PFSK-1 (cell line): ENCODE measurements around the gene ACY1.

ENCODE experiments used
- FOXP2 ChIP-seq: optimal IDR thresholded peaks from 2 replicates; pipeline ENCODE3; 2011; ENCODE audit warnings: borderline replicate concordance, control low read depth, inconsistent platforms; ENCODE audit not compliant: insufficient read depth; ENCODE audit errors: extremely low read length, extremely low read depth
- POLR2AphosphoS5 ChIP-seq: IDR thresholded peaks from 2 replicates; pipeline ENCODE4 v1.6.1; 2012; ENCODE audit warnings: low read depth, mild to moderate bottlenecking, control low read depth, low read length, moderate library complexity
- SIN3A ChIP-seq: IDR thresholded peaks from 2 replicates; pipeline ENCODE4 v1.6.1; 2012; ENCODE audit warnings: mild to moderate bottlenecking, low read length, moderate library complexity, borderline replicate concordance; ENCODE audit not compliant: insufficient read depth
- TAF1 ChIP-seq: IDR thresholded peaks from 2 replicates; pipeline ENCODE4 v1.6.1; 2012; ENCODE audit warnings: low read length, control low read depth, borderline replicate concordance; ENCODE audit not compliant: insufficient read depth
- TF ChIP-seq, protein P1 (sequence below), 2 experiments: IDR thresholded peaks; 2 replicates each; pipeline versions ENCODE4 v1.6.1 to v1.8.0; 2011 to 2012; ENCODE audit warnings: low read depth in 2 of 2, low read length in 2 of 2, control low read depth in 1 of 2, inconsistent platforms in 1 of 2, mild to moderate bottlenecking in 1 of 2, moderate library complexity in 1 of 2; ENCODE audit not compliant: insufficient read depth in 1 of 2

The ACY1 gene

DNA sequence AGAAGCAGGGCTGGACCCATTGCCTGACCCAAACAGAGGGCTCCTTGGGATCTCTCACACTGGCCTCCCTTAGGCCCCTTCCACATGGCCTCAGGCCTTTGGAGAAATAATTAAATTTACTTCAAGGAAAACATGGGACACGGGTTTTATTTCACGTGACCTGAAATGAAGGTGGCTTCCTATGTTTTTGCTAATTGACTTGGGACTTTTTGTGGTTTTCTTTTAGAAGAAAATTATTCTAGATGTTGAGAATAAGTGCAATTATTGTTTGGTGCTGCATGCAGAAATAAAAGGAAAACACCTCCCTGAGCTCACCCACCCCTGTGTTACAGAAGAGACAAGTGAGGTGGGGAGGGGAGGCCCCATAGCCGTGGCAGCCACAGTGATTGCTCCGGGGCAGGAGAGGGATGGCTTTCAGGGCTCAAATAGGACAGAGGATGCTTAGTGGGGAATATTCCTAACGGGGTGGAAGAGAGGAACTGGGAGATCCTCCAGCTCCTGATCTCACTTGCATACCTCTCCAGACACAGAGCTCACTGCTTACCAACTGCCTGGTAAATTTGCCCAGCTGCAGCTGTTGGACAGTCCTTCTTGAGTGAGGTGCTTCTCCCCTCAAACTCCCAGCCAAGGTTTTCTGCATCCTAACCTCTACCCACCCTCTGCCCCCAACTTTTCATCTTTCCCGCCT lies 41.6 kb downstream of the ACY1 start:
- TF ChIP-seq TAF1 (no peak), SIN3A (no peak), POLR2AphosphoS5 (no peak), FOXP2 (no peak)
- TF ChIP-seq, protein P1, sequence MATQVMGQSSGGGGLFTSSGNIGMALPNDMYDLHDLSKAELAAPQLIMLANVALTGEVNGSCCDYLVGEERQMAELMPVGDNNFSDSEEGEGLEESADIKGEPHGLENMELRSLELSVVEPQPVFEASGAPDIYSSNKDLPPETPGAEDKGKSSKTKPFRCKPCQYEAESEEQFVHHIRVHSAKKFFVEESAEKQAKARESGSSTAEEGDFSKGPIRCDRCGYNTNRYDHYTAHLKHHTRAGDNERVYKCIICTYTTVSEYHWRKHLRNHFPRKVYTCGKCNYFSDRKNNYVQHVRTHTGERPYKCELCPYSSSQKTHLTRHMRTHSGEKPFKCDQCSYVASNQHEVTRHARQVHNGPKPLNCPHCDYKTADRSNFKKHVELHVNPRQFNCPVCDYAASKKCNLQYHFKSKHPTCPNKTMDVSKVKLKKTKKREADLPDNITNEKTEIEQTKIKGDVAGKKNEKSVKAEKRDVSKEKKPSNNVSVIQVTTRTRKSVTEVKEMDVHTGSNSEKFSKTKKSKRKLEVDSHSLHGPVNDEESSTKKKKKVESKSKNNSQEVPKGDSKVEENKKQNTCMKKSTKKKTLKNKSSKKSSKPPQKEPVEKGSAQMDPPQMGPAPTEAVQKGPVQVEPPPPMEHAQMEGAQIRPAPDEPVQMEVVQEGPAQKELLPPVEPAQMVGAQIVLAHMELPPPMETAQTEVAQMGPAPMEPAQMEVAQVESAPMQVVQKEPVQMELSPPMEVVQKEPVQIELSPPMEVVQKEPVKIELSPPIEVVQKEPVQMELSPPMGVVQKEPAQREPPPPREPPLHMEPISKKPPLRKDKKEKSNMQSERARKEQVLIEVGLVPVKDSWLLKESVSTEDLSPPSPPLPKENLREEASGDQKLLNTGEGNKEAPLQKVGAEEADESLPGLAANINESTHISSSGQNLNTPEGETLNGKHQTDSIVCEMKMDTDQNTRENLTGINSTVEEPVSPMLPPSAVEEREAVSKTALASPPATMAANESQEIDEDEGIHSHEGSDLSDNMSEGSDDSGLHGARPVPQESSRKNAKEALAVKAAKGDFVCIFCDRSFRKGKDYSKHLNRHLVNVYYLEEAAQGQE (IDR thresholded peaks at IDR 0.05; ENCODE audit: insufficient read depth in 1 of 2, low read depth in 2 of 2, low read length in 2 of 2), result no peak

DNA sequence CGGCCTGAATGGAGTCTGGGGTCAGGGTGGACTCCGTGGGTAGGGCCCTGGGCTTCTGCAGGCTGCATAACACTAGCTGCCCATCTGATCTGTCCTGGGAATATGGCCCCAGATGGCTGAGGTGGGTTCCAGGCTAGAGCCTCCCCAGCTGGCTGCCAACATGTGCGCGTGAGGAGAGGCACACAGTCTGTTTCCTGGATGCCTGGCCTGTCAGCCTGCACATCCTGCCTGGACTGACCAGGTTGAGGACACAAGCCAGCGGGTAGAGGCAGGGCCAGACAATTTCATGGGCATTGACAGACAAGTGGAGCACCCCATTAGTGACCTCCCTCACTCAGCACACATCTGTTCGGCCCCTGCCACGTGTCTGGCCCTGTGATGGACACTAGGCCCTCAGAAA lies 42.1 kb downstream of the ACY1 start:
- TF ChIP-seq TAF1, result no peak
- no peak for TF ChIP-seq POLR2AphosphoS5
- no peak for TF ChIP-seq SIN3A
- no peak for TF ChIP-seq FOXP2

DNA sequence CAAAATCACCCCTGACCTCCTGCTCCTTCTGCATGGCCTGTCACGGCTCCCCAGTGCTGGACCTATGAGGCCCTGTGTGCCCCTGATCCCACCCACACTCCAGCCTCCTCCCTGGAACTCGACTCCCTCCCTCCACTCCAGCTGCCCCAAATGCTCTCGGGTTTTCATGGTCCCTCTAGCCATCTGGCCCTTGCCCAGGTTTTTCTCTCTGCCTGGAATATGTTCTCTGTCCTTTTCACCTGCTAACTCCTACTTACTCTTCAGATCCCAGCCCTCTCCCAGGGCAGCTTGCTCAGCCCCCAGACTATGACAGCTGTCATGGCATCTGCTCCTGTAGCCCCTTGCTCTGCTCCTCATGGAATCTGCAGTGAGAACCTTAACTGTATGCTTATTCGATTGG lies 42.7 kb downstream of the ACY1 start:
- TF ChIP-seq POLR2AphosphoS5 (no peak), SIN3A (no peak), TAF1 (no peak), FOXP2 (no peak)
- TF ChIP-seq, protein P1 (IDR thresholded peaks at IDR 0.05; ENCODE audit: insufficient read depth in 1 of 2, low read depth in 2 of 2, low read length in 2 of 2), result no peak

DNA sequence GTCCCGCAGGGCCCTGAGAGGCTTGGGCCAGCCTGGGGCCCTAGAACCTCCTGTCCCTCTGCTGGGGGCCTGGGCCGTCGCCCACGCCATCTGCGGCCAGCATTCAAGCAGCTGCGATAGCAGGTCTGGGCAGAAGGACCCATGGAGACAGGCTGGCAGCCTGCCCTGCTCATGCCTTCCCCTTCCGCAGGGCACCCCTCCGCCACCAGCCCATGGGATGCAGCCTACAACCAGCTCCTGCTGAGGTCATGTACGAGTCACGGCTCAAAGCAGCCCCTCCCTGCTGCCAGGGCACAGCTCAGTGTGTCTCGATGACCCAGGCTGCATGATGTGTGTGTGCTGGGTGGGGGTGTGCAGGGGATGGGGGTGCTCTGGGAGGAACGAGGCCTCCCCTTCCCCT lies 45.2 kb downstream of the ACY1 start:
- TF ChIP-seq, protein P1 (IDR thresholded peaks at IDR 0.05; ENCODE audit: insufficient read depth in 1 of 2, low read depth in 2 of 2, low read length in 2 of 2), result no peak

DNA sequence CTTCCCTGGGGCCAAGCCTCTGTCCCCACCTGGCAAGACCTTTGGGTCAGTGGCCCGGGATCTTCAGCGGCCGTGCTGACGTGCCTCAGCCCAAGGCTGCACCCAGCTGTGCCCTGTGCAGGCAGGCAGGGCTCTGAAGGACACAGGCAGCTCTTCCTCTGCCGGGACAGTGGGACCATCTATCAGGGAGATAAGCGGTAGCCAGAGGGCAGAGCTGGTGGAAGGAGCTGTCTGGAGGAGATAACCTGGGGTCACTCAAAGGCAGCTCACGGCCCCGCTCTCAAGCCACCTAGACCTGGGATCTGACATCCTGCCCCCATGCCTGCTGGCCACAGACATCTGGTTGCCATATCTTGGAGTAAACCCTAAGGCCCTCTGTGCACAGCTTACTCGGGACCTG lies 45.7 kb downstream of the ACY1 start:
- TF ChIP-seq POLR2AphosphoS5 (no peak), TAF1 (no peak), FOXP2 (no peak), SIN3A (no peak)
- TF ChIP-seq, protein P1 (IDR thresholded peaks at IDR 0.05; ENCODE audit: insufficient read depth in 1 of 2, low read depth in 2 of 2, low read length in 2 of 2), result no peak
